Measurements from ENCODE around the gene MCM7. TPM values are rescaled to one million over a fixed set of nuclear protein-coding genes. Genes with fewer than 3 reads are reported as not detected.

Gene MCM7
- total and polyA plus RNA-seq, 2 of the 13 experiments (the other 11 are each of a cell fraction or from before 2014, with no cell fraction given) = 84.5 to 214 TPM

- TF ChIP-seq TFDP2 (CRISPR knock-in tag; IDR thresholded peaks at IDR 0.05) = no peak
- no peak for TF ChIP-seq TRIM24 (CRISPR knock-in tag; IDR thresholded peaks at IDR 0.05)
- TF ChIP-seq ZNF75D (CRISPR knock-in tag; IDR thresholded peaks at IDR 0.05; ENCODE audit: borderline replicate concordance) = no peak
- 0 out of 2 replicates have a peak, but pooled peaks have one; percentile 29 for TF ChIP-seq ZBTB25 (CRISPR knock-in tag; IDR thresholded peaks at IDR 0.05)
- TF ChIP-seq MAFK (conservative IDR thresholded peaks at IDR 0.05 in 1 of 2, IDR thresholded peaks at IDR 0.05 in 1 of 2; ENCODE audit: low read length in 2 of 2) = 0 out of 4 replicates have a peak, but pooled peaks of 1 of the 2 experiments have one; percentile 2
- peak; percentile 45 for TF ChIP-seq KDM2A (CRISPR knock-in tag; IDR thresholded peaks at IDR 0.05; ENCODE audit: borderline replicate concordance, low read depth)
- TF ChIP-seq FOXA3 (CRISPR knock-in tag; IDR thresholded peaks at IDR 0.05) = 0 out of 2 replicates have a peak, but pooled peaks have one; percentile 10
- TF ChIP-seq CHD4 (IDR thresholded peaks at IDR 0.05; ENCODE audit: borderline replicate concordance, low read length) = no peak
- TF ChIP-seq POLR2G (IDR thresholded peaks at IDR 0.05; ENCODE audit: low read depth, low read length) = no peak
- TF ChIP-seq ZSCAN25 (CRISPR knock-in tag; IDR thresholded peaks at IDR 0.05) = no peak
- peak; percentile 82 for TF ChIP-seq RAD21 (CRISPR knock-in tag; IDR thresholded peaks at IDR 0.05)
- TF ChIP-seq ZNF331 (CRISPR knock-in tag; IDR thresholded peaks at IDR 0.05) = peak; percentile 48; the same call in 1 of the 2 replicates
- TF ChIP-seq ZNF724P (CRISPR knock-in tag; IDR thresholded peaks at IDR 0.05; ENCODE audit: borderline replicate concordance) = no peak
- no peak for TF ChIP-seq PAF1 (CRISPR knock-in tag; IDR thresholded peaks at IDR 0.05)
- no peak for TF ChIP-seq SYNCRIP (IDR thresholded peaks at IDR 0.05; ENCODE audit: insufficient read depth, low read depth, low read length)
- no peak for TF ChIP-seq YY1 (IDR thresholded peaks at IDR 0.05; ENCODE audit: insufficient read depth, insufficient replicate concordance, low read depth, low read length)
- TF ChIP-seq IKZF5 (CRISPR knock-in tag; IDR thresholded peaks at IDR 0.05) = no peak
- TF ChIP-seq IRF2 (CRISPR knock-in tag; IDR thresholded peaks at IDR 0.05) = 0 out of 2 replicates have a peak, but pooled peaks have one; percentile 34
- TF ChIP-seq ELF3 (CRISPR knock-in tag; IDR thresholded peaks at IDR 0.05) = 0 out of 2 replicates have a peak, but pooled peaks have one; percentile 14
- TF ChIP-seq CERS6 (CRISPR knock-in tag; IDR thresholded peaks at IDR 0.05) = no peak
- no peak for TF ChIP-seq NFYB (CRISPR knock-in tag; IDR thresholded peaks at IDR 0.05)
- TF ChIP-seq MED1 (CRISPR knock-in tag; IDR thresholded peaks at IDR 0.05) = no peak
- TF ChIP-seq FLYWCH1 (CRISPR knock-in tag; IDR thresholded peaks at IDR 0.05) = no peak
- no peak for TF ChIP-seq ATRX (CRISPR knock-in tag; IDR thresholded peaks at IDR 0.05; ENCODE audit: borderline replicate concordance)
- TF ChIP-seq ZNF800 (CRISPR knock-in tag; IDR thresholded peaks at IDR 0.05) = no peak
- TF ChIP-seq ZNF629 (CRISPR knock-in tag; conservative IDR thresholded peaks at IDR 0.05) = 0 out of 2 replicates have a peak, but pooled peaks have one; percentile 11
These were observed 31.5 kb upstream of the MCM7 start (continued) for GRCh38 chr7:100132697-100133151.

Measured in HepG2 (cell line).